ENCODE results near the gene DEPDC7. TPM values are rescaled to one million over a fixed set of nuclear protein-coding genes. Genes with fewer than 3 reads are reported as not detected.

DEPDC7 gene
- total RNA-seq, 1 experiment from 2014 or later: 1.2 TPM

DNA sequence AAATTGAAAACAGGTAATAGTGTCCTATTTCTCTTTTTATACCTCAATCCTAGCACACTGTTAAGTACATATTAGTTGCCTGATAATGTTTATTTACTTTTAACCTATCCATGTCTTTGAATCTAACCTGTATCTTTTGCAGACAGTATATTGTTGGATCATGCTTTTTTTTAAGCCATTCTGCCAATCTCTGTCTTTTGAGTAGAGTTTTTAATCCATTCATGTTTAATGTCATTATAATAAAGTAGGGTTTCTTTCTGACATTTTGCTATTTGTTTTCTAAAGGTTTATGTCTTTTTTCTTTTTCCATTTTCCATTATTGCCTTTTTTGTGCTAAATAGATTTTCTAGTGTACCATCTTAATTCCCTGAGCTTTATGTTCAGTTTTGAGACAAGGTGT, 23.8 kb upstream of the DEPDC7 start:
- H3K9me3 ChIP-seq (ENCODE audit: insufficient read depth, low read depth): no peaks in the 10 kb centered on the region; the same call in 1 of the 2 replicates
- no peak for DNase-seq
- no peaks in the 10 kb centered on the region for H3K27me3 ChIP-seq (ENCODE audit: insufficient read depth, low read depth)
- H4K20me1 ChIP-seq (ENCODE audit: insufficient read depth): no peaks in the 10 kb centered on the region
- ChIA-PET CTCF (no interaction called here), POLR2A (ENCODE audit: unreplicated experiment) (no interaction called here)
- BruUV-seq (replicated peaks): no TSS peak
- intact Hi-C loops (cut with micrococcal nuclease; ENCODE audit: unreplicated experiment): no loop called here
- H2AFZ ChIP-seq: no peak overlapping the region
- H3K36me3 ChIP-seq (ENCODE audit: low read depth): no peaks in the 10 kb centered on the region
- H3K79me2 ChIP-seq (ENCODE audit: low read depth): no peaks in the 10 kb centered on the region
- no peak overlapping the region for H3K4me3 ChIP-seq
- TF ChIP-seq, protein P1, sequence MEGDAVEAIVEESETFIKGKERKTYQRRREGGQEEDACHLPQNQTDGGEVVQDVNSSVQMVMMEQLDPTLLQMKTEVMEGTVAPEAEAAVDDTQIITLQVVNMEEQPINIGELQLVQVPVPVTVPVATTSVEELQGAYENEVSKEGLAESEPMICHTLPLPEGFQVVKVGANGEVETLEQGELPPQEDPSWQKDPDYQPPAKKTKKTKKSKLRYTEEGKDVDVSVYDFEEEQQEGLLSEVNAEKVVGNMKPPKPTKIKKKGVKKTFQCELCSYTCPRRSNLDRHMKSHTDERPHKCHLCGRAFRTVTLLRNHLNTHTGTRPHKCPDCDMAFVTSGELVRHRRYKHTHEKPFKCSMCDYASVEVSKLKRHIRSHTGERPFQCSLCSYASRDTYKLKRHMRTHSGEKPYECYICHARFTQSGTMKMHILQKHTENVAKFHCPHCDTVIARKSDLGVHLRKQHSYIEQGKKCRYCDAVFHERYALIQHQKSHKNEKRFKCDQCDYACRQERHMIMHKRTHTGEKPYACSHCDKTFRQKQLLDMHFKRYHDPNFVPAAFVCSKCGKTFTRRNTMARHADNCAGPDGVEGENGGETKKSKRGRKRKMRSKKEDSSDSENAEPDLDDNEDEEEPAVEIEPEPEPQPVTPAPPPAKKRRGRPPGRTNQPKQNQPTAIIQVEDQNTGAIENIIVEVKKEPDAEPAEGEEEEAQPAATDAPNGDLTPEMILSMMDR (conservative IDR thresholded peaks at IDR 0.05): no peak
- no peak for TF ChIP-seq EZH2 (IDR thresholded peaks at IDR 0.05; ENCODE audit: low read depth)
- no peaks in the 10 kb centered on the region for H3K9me2 ChIP-seq (ENCODE audit: insufficient read depth)
- H3K4me2 ChIP-seq: no peak overlapping the region
- H3K4me1 ChIP-seq (replicated peaks; ENCODE audit: insufficient read depth): no peaks in the 10 kb centered on the region
- no peaks in the 10 kb centered on the region for H3F3A ChIP-seq (ENCODE audit: insufficient read depth, low read depth)
- no peak overlapping the region for H3K27ac ChIP-seq

DNA sequence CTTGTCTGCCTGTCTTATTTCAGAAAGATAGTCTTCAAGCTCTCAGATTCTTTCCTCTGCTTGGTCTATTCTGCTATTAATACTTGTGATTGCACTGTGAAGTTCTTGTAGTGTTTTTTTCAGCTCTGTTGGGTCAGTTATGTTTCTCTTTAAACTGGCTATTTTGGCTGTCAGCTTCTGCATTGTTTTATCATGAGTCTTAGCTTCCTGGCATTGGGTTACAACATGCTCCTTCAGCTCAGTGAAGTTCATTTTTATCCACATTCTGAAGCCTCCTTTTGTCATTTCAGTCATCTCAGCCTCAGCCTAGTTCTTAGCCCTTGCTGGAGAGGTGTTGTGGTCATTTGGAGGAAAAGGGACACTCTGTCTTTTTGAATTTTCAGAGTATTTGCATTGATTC, 15.5 kb upstream of the DEPDC7 start:
- H4K20me1 ChIP-seq (ENCODE audit: insufficient read depth): no peaks in the 10 kb centered on the region
- DNase-seq: peak; percentile 8 to 67
- H3K4me1 ChIP-seq (replicated peaks; ENCODE audit: insufficient read depth): peaks cover 11% of the 10 kb centered on the region
- intact Hi-C loops (cut with micrococcal nuclease; ENCODE audit: unreplicated experiment): no loop called here
- H3K27me3 ChIP-seq (ENCODE audit: insufficient read depth, low read depth): no peaks in the 10 kb centered on the region
- CTCF ChIA-PET: no interaction called here
- peak overlapping the region; percentile 11; the same call in 1 of the 2 replicates for H2AFZ ChIP-seq
- no peak for TF ChIP-seq EZH2 (IDR thresholded peaks at IDR 0.05; ENCODE audit: low read depth)
- TF ChIP-seq, protein P1 (conservative IDR thresholded peaks at IDR 0.05): no peak
- H3K36me3 ChIP-seq (ENCODE audit: low read depth): no peaks in the 10 kb centered on the region
- no TSS peak for BruUV-seq (replicated peaks)
- no peak overlapping the region for H3K27ac ChIP-seq
- H3F3A ChIP-seq (ENCODE audit: insufficient read depth, low read depth): no peaks in the 10 kb centered on the region
- H3K9me2 ChIP-seq (ENCODE audit: insufficient read depth): no peaks in the 10 kb centered on the region
- H3K4me2 ChIP-seq: peak overlapping the region; percentile 20
- H3K9me3 ChIP-seq (ENCODE audit: insufficient read depth, low read depth): no peaks in the 10 kb centered on the region
- H3K4me3 ChIP-seq: no peak overlapping the region
- no peaks in the 10 kb centered on the region for H3K79me2 ChIP-seq (ENCODE audit: low read depth)
- POLR2A ChIA-PET (ENCODE audit: unreplicated experiment): interaction anchor here (0.6 to 0.7 kb wide), 3 partner anchors 33 to 1008 kb away, joined by 3 to 7 read pairs (median 7); no protein-coding TSS in a partner anchor

GRCh38 chr11:33001281-33001680, 14.4 kb upstream of the DEPDC7 start:
- intact Hi-C loops (cut with micrococcal nuclease; ENCODE audit: unreplicated experiment): no loop called here
- H3K36me3 ChIP-seq (ENCODE audit: low read depth): no peaks in the 10 kb centered on the region
- ChIA-PET CTCF (no interaction called here), POLR2A (ENCODE audit: unreplicated experiment) (no interaction called here)
- no peaks in the 10 kb centered on the region for H4K20me1 ChIP-seq (ENCODE audit: insufficient read depth)
- BruUV-seq (replicated peaks): no TSS peak
- no peak overlapping the region for H3K4me3 ChIP-seq
- no peak overlapping the region for H3K4me2 ChIP-seq
- H3K27ac ChIP-seq: no peak overlapping the region
- H2AFZ ChIP-seq: no peak overlapping the region
- H3K79me2 ChIP-seq (ENCODE audit: low read depth): no peaks in the 10 kb centered on the region
- no peaks in the 10 kb centered on the region for H3K9me3 ChIP-seq (ENCODE audit: insufficient read depth, low read depth)
- DNase-seq: no peak
- H3F3A ChIP-seq (ENCODE audit: insufficient read depth, low read depth): no peaks in the 10 kb centered on the region
- no peak for TF ChIP-seq EZH2 (IDR thresholded peaks at IDR 0.05; ENCODE audit: low read depth)
- TF ChIP-seq, protein P1 (conservative IDR thresholded peaks at IDR 0.05): no peak
- H3K27me3 ChIP-seq (ENCODE audit: insufficient read depth, low read depth): no peaks in the 10 kb centered on the region
- no peaks in the 10 kb centered on the region for H3K9me2 ChIP-seq (ENCODE audit: insufficient read depth)
- peaks cover 11% of the 10 kb centered on the region for H3K4me1 ChIP-seq (replicated peaks; ENCODE audit: insufficient read depth)

Measured in PC-9 (cell line).